Neuronal stem cell (in vitro differentiated cells): Measurements from ENCODE around the gene NPFF.

Experiments
- DNase-seq: peaks from one replicate; pipeline ENCODE4 v3.0.0-alpha.2; 2013; ENCODE audit warnings: low spot score
- H2AFZ ChIP-seq: one replicate; pipeline ENCODE4 v1.6.1; 2013; ENCODE audit warnings: mild to moderate bottlenecking, low read length, inconsistent platforms
- H2AK5ac ChIP-seq: 2 replicates; pipeline ENCODE4 v1.6.1; 2013; ENCODE audit warnings: low read depth, mild to moderate bottlenecking, inconsistent platforms, low read length, moderate library complexity, mixed read lengths
- H2BK120ac ChIP-seq: 2 replicates; pipeline ENCODE4 v1.6.1; 2013; ENCODE audit warnings: low read depth, mild to moderate bottlenecking, inconsistent platforms, low read length, moderate library complexity, mixed read lengths
- H2BK12ac ChIP-seq: one replicate; pipeline ENCODE4 v1.6.1; 2013; ENCODE audit warnings: low read length, inconsistent platforms
- H2BK15ac ChIP-seq: 2 replicates; pipeline ENCODE4 v1.6.1; 2013; ENCODE audit warnings: mild to moderate bottlenecking, low read length, inconsistent platforms, mixed read lengths
- H2BK5ac ChIP-seq: one replicate; pipeline ENCODE4 v1.6.1; 2013; ENCODE audit warnings: inconsistent platforms, mild to moderate bottlenecking, low read length, moderate library complexity
- H3K14ac ChIP-seq: one replicate; pipeline ENCODE4 v1.6.1; 2013; ENCODE audit warnings: low read length, inconsistent platforms
- H3K18ac ChIP-seq: 2 replicates; pipeline ENCODE4 v1.6.1; 2013; ENCODE audit warnings: low read length, inconsistent platforms
- H3K23ac ChIP-seq: 2 replicates; pipeline ENCODE4 v1.6.1; 2013; ENCODE audit warnings: low read depth, mild to moderate bottlenecking, mixed read lengths, low read length, inconsistent platforms; ENCODE audit not compliant: poor library complexity
- H3K27ac ChIP-seq: replicated peaks from 3 replicates; pipeline ENCODE4 v1.5.1; 2013; ENCODE audit warnings: low read length, inconsistent platforms
- H3K27me3 ChIP-seq, 3 experiments: 2 replicates each; pipeline ENCODE4 v1.6.1; 2013; ENCODE audit warnings: low read length in 3 of 3, mild to moderate bottlenecking in 2 of 3, inconsistent platforms in 1 of 3, low read depth in 1 of 3, mixed read lengths in 1 of 3, moderate library complexity in 1 of 3; ENCODE audit not compliant: control insufficient read depth in 3 of 3, insufficient read depth in 3 of 3
- H3K36me3 ChIP-seq, 2 donors: replicated peaks in 1 of 2; 2 replicates each; pipeline ENCODE4 v1.6.1; 2013; ENCODE audit warnings: low read length in 2 of 2; ENCODE audit not compliant: control insufficient read depth in 2 of 2, insufficient read depth in 2 of 2
- H3K4ac ChIP-seq: 2 replicates; pipeline ENCODE4 v1.6.1; 2013; ENCODE audit warnings: inconsistent platforms, mild to moderate bottlenecking, low read length, moderate library complexity
- H3K4me1 ChIP-seq, 2 donors: 1 replicate in 1 of 2; 2 replicates in 1 of 2; pipeline ENCODE4 v1.6.1; 2013; ENCODE audit warnings: low read length in 2 of 2, low read depth in 1 of 2; ENCODE audit not compliant: control insufficient read depth in 2 of 2, insufficient read depth in 1 of 2
- H3K4me2 ChIP-seq: one replicate; pipeline ENCODE4 v1.6.1; 2013; ENCODE audit warnings: mild to moderate bottlenecking, low read length, inconsistent platforms; ENCODE audit not compliant: insufficient read depth, poor library complexity, severe bottlenecking
- H3K4me3 ChIP-seq, 2 donors: 2 replicates each; pipeline ENCODE4 v1.5.1; 2013; ENCODE audit warnings: low read length in 2 of 2, mild to moderate bottlenecking in 2 of 2, inconsistent platforms in 1 of 2, moderate library complexity in 1 of 2
- H3K79me1 ChIP-seq: one replicate; pipeline ENCODE4 v1.6.1; 2013; ENCODE audit warnings: low read depth, mild to moderate bottlenecking, inconsistent platforms, low read length, moderate library complexity
- H3K9ac ChIP-seq: one replicate; pipeline ENCODE4 v1.6.1; 2013; ENCODE audit warnings: mild to moderate bottlenecking, low read depth, low read length, inconsistent platforms; ENCODE audit not compliant: poor library complexity
- H3K9me3 ChIP-seq, 2 donors: replicated peaks in 1 of 2; 2 replicates each; pipeline versions ENCODE3 to v1.6.1; 2013; ENCODE audit warnings: low read length in 2 of 2, mild to moderate bottlenecking in 2 of 2, inconsistent platforms in 1 of 2, low read depth in 1 of 2, mixed read lengths in 1 of 2, moderate library complexity in 1 of 2; ENCODE audit not compliant: control insufficient read depth in 2 of 2, insufficient read depth in 1 of 2
- H4K8ac ChIP-seq: one replicate; pipeline ENCODE4 v1.6.1; 2013; ENCODE audit warnings: low read depth, mild to moderate bottlenecking, inconsistent platforms, low read length, moderate library complexity
- H4K91ac ChIP-seq: one replicate; pipeline ENCODE4 v1.6.1; 2013; ENCODE audit warnings: low read length, low read depth, mild to moderate bottlenecking, inconsistent platforms; ENCODE audit not compliant: poor library complexity
- WGBS, 2 donors: extraction: QIAGEN DNeasy Blood & Tissue Kit; methylation state at CpG; one replicate each; pipeline ENCODE4 v1.1.7; 2013; ENCODE audit warnings: missing lambda C conversion rate in 2 of 2, mixed read lengths in 1 of 2; ENCODE audit not compliant: insufficient read length in 2 of 2, insufficient replicate concordance in 1 of 2; ENCODE audit errors: extremely low coverage in 2 of 2; 5-methylcytosine and 5-hydroxymethylcytosine counted together

NPFF gene

DNA sequence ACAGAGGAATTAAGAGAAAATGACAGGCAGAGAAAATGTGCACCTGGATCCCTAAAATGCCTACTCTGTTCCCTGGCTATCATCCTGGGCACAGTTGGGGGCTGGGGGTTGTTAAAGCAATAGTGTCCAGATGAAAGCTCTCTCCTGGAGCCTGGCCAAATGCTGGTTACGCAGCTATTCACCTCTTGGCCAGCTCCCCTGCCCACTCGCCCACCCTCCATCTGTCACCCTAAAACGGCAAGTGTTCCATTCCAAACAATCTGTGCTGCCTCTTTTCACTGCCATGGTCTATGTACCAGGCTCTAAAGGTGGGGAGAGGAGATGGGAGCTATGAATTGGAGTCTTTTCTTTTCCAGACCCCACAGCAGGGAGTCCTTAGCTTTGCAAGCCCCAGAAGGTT is 24.7 kb upstream of the NPFF start:
- no peak overlapping the region for H3K18ac ChIP-seq
- H2AK5ac ChIP-seq: no peak overlapping the region
- no peak overlapping the region for H3K23ac ChIP-seq
- no peak overlapping the region for H2AFZ ChIP-seq
- no CpG with 5 or more reads among the region's 3 CpGs for WGBS, 2 donors
- no peak overlapping the region for H3K4ac ChIP-seq
- no peaks in the 10 kb centered on the region for H3K9me3 ChIP-seq
- no peak overlapping the region for H3K4me3 ChIP-seq
- H4K8ac ChIP-seq: no peak overlapping the region
- no peak overlapping the region for H3K4me2 ChIP-seq
- H2BK120ac ChIP-seq: no peak overlapping the region
- H2BK5ac ChIP-seq: no peak overlapping the region
- H3K4me1 ChIP-seq: no peaks in the 10 kb centered on the region
- no peak for DNase-seq
- H3K79me1 ChIP-seq: no peaks in the 10 kb centered on the region
- no peaks in the 10 kb centered on the region for H3K27me3 ChIP-seq
- H2BK12ac ChIP-seq: no peak overlapping the region
- H3K36me3 ChIP-seq: peaks cover 23 to 75% of the 10 kb centered on the region in 2 donors
- H3K27ac ChIP-seq: no peak overlapping the region
- H3K9ac ChIP-seq: no peak overlapping the region
- H3K14ac ChIP-seq: no peak overlapping the region
- no peak overlapping the region for H2BK15ac ChIP-seq
- H4K91ac ChIP-seq: no peak overlapping the region

DNA sequence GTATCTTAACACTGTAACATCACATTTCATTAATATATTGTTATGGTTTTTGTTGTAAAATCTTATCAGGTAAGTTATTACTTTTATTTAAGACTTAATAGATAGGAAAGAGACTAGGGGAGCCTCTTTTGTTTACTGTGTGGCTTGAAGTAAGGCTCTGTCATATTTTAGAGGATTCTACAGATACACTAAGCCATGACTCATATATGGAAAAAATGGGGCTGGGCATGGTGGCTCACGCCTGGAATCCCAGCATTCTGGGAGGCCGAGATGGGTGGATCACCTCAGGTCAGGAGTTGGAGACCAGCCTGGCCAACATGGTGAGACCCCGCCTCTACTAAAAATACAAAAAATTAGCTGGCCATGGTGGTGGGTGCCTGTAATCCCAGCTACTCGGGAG is 23.6 kb upstream of the NPFF start:
- H3K23ac ChIP-seq: no peak overlapping the region
- no peak overlapping the region for H2BK120ac ChIP-seq
- no peak overlapping the region for H3K14ac ChIP-seq
- no peak overlapping the region for H2BK5ac ChIP-seq
- H2BK15ac ChIP-seq: no peak overlapping the region
- no peak overlapping the region for H4K91ac ChIP-seq
- H3K27ac ChIP-seq: no peak overlapping the region
- no peak overlapping the region for H3K18ac ChIP-seq
- H3K4me1 ChIP-seq: no peaks in the 10 kb centered on the region
- no peak overlapping the region for H4K8ac ChIP-seq
- no peaks in the 10 kb centered on the region for H3K9me3 ChIP-seq
- no peaks in the 10 kb centered on the region for H3K27me3 ChIP-seq
- WGBS, 2 donors: no CpG with 5 or more reads among the region's 4 CpGs
- no peak for DNase-seq
- H3K4me3 ChIP-seq: no peak overlapping the region
- peaks cover 21 to 70% of the 10 kb centered on the region in 2 donors for H3K36me3 ChIP-seq
- H3K79me1 ChIP-seq: no peaks in the 10 kb centered on the region
- no peak overlapping the region for H2BK12ac ChIP-seq
- H3K9ac ChIP-seq: no peak overlapping the region
- H2AK5ac ChIP-seq: no peak overlapping the region
- H3K4me2 ChIP-seq: no peak overlapping the region
- H2AFZ ChIP-seq: no peak overlapping the region
- H3K4ac ChIP-seq: no peak overlapping the region

DNA sequence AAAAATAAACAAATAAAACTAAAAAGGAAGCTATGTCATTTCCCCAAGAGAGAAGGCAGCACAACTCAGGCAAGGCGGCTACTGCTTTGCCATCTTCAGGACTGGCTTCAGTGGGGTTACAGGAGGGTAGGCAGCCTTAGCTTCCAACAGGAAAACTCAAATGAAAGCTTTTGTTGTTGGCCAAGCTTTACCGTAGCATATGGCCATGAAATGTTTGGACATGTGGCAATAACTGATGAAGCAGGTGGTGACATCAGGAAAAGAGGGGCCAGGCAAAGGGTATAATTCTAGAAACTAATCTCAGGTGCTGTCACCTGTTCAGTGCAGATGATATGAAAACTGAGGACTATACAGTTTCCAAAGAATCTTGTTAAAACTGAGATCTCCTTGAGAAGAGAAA is 22.8 kb upstream of the NPFF start:
- Histone ChIP-seq H3K36me3 (peaks cover 19 to 66% of the 10 kb centered on the region in 2 donors), H3K14ac (no peak overlapping the region), H2BK5ac (no peak overlapping the region), H2AK5ac (no peak overlapping the region), H3K4ac (no peak overlapping the region), H3K23ac (no peak overlapping the region), H3K4me3 (no peak overlapping the region), H2BK120ac (no peak overlapping the region), H3K27me3 (no peaks in the 10 kb centered on the region), H2BK12ac (no peak overlapping the region), H2AFZ (no peak overlapping the region), H3K27ac (no peak overlapping the region), H3K9me3 (no peaks in the 10 kb centered on the region), H2BK15ac (no peak overlapping the region), H3K18ac (no peak overlapping the region), H3K79me1 (no peaks in the 10 kb centered on the region), H3K9ac (no peak overlapping the region), H4K91ac (no peak overlapping the region), H3K4me1 (no peaks in the 10 kb centered on the region), H4K8ac (no peak overlapping the region), H3K4me2 (no peak overlapping the region)
- WGBS, 2 donors: no CpG with 5 or more reads among the region's 2 CpGs
- no peak for DNase-seq

- no peak overlapping the region for H2BK120ac ChIP-seq
- no peak overlapping the region for H4K91ac ChIP-seq
- no peak overlapping the region for H3K4me2 ChIP-seq
- no peak overlapping the region for H2AFZ ChIP-seq
- H2AK5ac ChIP-seq: no peak overlapping the region
- H3K18ac ChIP-seq: no peak overlapping the region
- H2BK5ac ChIP-seq: no peak overlapping the region
- H3K4me3 ChIP-seq: no peak overlapping the region
- H3K4ac ChIP-seq: no peak overlapping the region
- no peak overlapping the region for H3K9ac ChIP-seq
- H3K36me3 ChIP-seq: peaks cover 14 to 74% of the 10 kb centered on the region in 2 donors
- no peak overlapping the region for H3K14ac ChIP-seq
- no peak overlapping the region for H3K27ac ChIP-seq
- DNase-seq: no peak
- no peak overlapping the region for H4K8ac ChIP-seq
- no CpG with 5 or more reads among the region's 13 CpGs for WGBS, 2 donors
- no peaks in the 10 kb centered on the region for H3K27me3 ChIP-seq
- H3K4me1 ChIP-seq: no peaks in the 10 kb centered on the region
- no peak overlapping the region for H3K23ac ChIP-seq
- no peaks in the 10 kb centered on the region for H3K9me3 ChIP-seq
- no peaks in the 10 kb centered on the region for H3K79me1 ChIP-seq
- H2BK15ac ChIP-seq: no peak overlapping the region
- H2BK12ac ChIP-seq: no peak overlapping the region
Measured at GRCh38 chr12:53524476-53524875, 17.2 kb upstream of the NPFF start.
